HG02870 (cell line): ENCODE results near the gene RARG.
"Not testable (repeated sequence)": the region's sequence is repeated elsewhere in the genome, so short reads cannot be mapped to it uniquely, and the experiment has no call there.

Source experiments
- ATAC-seq: cut with Tn5 transposase; IDR thresholded peaks from one replicate; pipeline ENCODE4 v1.9.1; 2021; ENCODE audit warnings: mild to moderate bottlenecking, moderate library complexity; ENCODE audit not compliant: unreplicated experiment

RARG gene

DNA sequence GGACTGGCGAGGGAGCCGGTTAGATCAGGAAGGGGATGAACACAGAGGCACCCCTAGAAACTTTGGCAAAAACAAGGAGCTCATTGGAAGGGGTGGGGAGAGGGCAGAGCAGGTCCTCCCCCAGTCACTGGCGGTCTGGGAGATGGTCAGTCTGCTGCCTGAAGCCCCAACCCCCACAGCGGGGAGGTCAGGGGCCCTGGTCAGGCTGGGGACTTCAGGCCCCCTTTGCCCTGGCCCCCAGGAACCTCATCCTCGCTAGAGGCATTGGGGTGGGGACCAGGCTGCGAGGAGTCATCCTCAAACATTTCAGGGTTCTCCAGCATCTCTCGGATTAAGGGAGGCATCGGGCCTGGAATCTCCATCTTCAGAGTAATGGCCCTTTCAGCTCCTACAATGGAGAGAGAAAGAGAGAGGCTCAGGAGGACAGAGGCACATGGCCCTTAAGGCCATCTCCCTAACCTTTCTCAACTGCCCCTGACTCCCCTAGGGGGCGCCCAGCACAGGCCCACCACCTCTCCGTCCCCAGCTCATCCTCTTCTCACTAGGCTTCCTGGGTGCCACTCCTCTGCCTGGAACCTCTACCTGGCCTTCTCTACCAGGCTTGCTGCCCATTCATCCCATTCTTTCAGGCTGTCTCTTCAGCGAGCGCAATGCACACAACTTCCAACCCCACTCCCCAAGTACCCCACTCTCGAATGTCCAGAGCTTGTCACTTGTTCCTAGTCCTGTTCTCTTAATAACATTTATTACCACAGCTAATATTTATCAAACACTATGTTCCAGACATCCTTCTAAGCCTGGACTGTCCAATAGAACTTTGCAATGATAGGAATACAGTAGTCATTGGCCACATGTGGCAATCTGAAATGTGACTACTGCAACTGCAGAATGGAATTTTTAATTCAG is 20.3 kb downstream of the RARG start:
- ATAC-seq: no peak

DNA sequence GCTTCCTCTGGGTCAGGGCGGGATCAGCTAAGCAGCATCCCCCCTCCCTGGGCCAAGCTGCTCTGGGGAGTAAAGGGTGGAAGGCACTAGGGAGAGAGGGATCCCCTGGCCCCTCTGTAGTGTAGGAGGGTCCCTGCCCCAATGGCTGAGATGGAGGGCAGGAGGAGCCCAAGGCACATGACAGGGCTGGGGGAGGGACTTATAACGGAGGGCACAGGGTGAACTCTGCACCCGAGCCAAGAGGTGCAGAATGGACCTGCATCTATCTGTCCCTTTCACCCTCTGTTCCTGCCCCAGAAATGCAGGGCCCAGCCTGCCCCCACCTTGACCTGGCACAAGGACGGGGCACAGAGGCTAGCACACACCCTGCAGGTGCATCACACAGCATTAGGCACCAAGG is 21.2 kb downstream of the RARG start:
- no peak for ATAC-seq

DNA sequence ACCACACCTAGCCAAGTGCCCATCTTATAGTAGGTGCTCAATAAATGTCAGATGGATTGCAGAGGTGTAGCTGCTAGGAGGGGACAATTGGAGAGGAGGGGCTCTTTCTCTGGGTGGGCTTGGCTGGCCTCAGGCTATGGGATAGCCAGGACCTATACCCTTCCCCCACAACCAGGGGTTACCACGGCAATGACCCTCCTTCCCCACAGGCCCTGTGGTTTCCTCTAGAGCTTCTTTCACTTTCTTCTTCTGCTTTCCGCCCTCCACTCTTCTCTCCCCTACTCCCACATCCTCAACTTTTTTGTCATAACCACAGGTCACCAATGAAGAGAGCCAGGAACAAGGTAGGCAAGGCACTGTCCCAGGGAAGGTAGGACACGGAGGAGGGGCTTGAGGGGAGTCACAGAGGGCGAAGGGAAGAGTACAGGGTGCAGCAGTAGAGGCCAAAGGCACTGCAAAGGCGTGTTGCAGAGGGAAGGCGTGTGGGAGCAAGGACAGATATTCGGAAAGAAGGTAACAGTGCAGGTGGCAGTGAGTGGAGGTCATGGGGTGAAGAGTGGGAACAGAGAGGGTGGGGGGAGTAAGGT is 23.0 kb downstream of the RARG start:
- peak; percentile 32 for ATAC-seq

DNA sequence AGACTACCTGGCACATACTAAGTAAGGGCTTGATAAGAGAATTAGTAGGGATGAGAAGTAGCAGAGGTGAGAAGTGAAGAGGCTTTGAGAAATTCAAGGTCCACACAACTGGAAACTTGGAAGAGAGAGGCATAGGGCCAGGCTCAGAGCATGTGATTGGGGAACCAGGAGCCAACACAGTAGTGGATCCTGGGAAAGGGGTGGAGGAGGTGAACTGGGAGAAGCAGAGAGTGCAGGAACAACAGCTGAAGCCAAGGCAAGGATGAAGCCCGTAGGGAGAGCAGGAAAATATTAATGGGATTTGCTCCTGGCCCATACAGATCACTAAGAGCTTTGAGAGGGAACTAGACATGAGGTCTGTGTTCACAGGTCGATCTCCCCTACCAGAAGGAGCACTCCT is 23.6 kb downstream of the RARG start:
- ATAC-seq: no peak

DNA sequence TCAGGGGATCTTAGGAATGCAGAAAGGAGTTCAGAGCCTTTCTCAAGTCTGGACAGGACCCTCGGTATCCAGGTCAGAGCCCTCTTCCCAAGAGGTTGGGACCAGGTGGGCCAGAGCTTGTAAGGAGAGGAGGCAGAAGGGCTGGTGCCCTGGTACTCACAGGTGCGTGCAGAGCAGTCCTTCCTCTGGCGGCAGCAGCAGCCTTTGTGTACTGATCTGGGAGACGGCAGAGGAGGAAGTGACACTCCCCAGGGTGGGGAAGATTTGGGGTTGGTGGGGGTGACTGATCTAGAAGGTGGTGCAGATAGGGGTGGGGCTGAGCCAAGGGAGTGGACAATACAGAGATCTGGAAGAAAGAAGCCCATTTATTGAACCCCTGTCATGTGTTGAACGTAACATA is 25.0 kb downstream of the RARG start, which contains the start of gene ITGB7:
Gene ITGB7 (minus strand): TSS at position 210 of the 400 bp plus-strand sequence. CDS start 6,808 bp downstream, outside the sequence.
- no peak for ATAC-seq

DNA sequence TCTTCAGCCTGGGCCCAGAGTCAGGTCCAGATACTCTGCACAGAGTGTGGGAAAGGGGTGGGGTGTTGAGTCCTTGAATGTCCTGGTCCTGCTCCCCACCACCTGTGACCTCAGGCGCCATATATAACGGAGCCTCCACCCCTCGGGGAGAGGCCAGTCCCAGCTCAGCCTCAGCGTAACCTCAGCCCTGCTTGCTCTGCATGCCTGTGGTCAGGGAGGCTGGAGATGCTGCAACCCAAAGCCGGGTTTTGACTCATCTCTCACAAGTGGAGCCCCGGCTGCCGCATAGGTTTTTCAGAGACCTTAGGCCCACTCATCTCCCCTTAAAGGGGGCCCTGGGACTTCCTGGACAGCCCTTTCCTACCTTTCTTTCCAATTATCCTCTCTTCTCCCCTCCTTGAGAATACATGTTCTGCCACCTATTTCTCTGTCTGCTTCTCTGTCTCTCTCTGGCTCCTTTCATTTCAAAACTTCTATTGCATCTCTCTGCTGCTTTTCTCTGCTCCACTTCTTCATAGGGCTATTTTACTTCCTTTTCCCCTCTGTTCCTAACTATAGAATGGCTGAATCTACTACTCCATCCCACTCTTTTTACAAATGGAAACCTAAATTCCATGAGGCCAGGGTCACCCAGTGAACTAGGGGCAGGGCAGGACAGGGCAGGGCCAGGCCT is 26.1 kb downstream of the RARG start:
- ATAC-seq: peak; percentile 67

DNA sequence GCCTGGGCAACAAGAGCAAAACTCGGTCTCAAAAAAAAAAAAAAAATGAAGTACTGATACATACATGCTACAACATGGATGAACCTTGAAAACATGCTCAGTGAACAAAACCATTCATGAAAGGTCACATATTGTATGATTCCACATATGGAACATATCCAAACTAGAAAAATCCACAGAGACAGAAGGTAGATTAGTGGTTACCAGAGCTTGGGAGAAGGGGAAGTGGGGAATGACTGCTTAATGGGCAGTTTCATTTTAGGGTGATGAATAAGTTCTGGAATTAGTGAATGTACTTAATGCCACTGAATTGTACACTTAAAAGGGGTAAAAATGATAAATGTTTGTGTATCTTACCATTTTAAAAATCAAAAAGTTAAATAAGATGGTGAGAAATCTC is 27.7 kb downstream of the RARG start:
- ATAC-seq: no peak

DNA sequence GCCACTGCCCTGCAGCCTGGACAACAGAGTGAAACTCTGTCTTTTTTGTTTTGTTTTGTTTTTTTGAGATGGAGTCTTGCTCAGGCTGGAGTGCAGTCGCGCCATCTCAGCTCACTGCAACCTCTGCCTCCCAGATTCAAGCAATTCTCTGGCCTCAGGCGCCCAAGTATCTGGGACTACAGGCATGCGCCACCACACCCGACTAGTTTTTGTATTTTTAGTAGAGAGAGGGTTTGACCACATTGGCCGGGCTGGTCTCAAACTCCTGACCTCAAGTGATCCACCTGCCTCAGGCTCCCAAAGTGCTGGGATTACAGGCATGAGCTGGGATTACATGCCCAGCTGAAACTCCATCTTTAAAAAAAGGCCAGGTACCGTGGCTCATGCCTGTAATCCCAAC is 29.7 kb downstream of the RARG start:
- not testable (repeated sequence) for ATAC-seq

DNA sequence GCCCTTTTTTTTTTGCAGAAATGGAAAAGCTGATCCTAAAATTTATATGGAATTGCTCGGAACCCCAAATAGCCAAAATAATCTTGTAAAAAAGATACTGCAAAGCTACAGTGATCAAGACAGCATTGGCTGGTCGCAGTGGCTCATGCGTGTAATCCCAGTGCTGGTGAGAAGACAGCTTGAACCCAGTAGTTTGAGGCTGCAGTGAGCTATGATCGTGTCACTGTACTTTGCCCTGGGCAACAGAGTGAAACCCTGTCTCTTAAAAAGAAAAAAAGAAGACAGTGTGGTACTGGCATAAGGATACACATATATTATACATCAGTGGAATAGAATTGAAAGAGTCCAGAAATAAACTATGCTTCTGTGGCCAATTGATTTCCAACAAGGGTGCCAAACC is 30.4 kb downstream of the RARG start:
- no peak for ATAC-seq

DNA sequence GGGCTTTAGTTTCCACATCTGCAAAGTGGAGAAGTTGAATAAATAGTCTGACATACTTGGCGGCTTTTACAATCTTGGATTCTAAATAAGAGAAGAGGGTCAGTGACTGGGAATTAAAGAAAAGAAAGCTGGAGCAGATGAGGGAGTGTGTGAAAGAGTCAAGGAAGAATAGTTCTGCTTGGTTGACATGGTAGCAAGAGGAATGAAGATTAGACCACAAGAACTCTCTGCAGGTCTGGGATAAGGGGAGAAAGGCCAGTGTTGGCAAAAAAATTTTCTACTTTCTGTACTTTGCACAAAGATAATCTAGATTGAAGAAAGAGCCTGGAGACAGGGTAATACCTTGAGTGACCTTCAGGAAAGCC is 30.9 kb downstream of the RARG start:
- ATAC-seq: no peak

DNA sequence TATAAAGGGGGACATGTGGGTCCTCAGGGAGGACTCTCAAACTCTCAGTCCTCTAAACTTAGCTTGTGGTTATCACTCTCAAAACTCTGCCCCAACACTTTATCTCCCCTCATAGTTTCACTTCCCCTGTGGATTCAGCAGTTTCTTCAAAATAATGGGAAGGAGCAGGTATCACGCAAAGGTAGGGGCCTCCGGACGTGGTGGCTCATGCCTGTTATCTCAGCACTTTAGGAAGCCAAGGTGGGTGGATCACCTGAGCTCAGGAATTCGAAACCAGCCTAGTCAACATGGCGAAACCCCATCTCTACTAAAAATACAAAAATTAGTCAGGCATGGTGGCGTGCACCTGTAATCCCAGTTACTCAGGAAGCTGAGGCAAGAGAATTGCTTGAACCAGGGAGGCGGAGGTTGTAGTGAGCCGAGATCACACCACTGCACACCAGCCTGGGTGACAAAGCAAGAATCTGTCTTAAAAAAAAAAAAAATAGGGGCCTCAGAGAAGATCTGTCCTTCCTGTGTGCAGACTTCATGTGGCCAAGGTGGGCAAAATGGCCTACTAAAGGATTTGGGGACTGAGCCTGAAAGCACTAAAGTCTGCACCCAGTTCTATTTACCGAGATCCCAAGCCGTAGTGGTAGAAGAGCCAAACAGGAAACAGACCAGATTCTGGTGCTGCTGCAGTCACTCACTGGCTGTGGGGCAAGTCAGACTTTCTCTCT is 31.4 kb downstream of the RARG start:
- peak; percentile 54 for ATAC-seq

DNA sequence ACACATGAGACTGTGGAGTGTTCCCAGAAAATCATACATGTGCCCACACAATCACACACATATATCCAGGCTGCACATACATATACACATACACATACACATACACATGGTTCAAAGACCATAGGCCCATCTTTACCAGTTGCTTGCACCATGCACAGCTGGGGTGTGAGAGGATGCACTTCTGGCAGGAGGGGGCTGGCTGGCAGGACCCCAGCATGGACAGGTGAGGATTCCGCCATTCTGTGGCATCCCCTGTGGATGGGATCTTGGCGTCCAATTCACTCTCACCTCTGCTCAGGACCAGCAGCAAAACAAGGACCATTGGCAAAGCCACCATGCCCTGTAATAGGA is 31.9 kb downstream of the RARG start:
- no peak for ATAC-seq

DNA sequence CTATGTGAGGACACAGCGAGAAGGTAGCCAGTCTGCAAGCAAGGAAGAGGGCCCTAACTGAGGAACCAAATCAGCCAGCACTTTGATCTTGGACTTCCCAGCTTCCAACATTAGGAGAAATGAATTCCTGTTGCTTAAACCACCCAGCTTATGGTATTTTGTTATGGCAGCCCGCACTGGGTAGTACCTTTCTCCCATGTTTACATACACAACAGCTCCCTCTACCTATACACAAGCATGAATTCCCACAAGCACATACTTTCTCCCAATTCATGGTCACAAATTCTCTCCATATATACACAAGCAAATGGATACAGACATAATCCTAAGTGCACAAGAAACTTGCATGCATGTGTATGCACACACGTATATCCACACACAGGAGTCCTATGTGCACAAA is 32.3 kb downstream of the RARG start:
- no peak for ATAC-seq

DNA sequence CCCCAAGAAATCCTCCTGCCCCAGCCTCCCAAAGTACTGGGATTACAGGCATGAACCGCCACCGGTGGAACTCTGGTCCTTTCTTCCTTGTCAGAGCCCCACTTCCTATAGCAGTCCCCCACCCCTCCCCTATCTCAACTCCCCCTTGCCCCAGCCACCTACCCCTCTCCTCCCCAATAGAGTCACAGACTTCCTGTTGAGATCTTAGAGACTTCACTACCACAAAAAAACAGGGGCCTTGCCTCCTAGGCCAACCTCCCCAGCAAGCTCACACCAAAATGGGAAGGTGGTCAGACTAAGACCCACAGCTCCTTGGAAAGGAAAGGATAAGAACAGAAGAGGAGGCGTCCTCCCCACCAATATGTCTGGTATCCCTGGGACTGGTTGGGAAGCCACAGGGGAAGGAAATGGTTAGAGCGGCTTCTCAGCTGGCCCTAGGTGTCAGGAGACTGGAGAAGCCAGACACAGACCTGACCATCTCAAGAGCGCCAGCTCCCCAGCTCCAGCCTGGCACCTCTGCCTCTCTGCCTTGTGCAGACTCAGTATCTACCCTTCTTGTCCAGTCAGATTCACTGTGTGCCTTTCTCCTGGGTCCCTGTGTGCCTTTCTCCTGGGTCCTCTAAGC is 33.4 kb downstream of the RARG start:
- no peak for ATAC-seq

DNA sequence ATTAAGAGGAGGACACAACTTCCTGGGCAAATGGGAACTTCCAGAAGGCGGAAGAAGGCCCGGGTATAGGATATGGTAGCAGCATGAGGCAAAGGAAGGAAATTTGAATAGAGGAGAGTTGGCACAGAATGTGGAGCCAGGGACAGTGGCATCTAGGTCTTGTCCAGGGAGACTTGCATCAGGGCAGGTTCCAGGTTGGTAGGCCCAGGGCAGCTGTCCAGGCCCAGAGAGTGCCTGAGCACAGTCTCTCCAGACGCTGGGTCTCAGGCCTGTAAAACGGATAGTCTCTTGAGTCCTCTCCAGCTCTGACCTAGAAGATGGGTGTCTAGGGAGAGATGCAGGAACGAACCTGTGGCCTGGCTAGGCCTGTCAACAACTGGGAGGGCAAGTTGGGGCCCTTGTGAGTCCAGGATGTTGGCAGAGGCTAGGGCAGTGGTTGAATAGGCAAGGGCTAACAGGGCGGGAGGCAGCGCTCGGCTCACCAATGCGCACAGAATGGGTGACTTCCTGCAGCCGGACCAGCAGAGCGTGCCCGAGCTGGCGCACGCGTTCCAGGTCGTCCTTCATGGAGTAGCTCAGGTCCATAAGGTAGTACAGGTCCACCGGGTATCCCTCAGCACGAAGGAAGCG is 34.9 kb downstream of the RARG start:
- no peak for ATAC-seq

DNA sequence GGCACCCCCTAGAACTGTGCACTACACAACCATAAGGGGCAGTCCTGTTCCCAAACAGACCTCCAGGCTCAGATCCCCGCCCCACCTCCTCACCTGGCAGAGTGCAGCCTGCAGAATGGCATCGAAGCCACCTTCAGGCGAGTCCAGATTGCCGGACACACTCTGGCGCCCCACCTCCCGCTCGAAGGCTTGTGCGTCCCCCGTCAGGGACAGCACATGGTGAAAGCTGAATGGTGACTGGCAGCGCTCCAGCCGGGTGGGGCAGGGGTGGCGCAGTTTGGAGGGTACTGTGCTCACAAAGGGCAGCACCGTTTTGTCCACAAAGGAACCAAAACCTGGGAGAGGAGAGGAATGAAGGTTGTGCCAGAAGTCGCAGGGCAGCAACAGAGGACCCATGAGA is 35.5 kb downstream of the RARG start:
- no peak for ATAC-seq

DNA sequence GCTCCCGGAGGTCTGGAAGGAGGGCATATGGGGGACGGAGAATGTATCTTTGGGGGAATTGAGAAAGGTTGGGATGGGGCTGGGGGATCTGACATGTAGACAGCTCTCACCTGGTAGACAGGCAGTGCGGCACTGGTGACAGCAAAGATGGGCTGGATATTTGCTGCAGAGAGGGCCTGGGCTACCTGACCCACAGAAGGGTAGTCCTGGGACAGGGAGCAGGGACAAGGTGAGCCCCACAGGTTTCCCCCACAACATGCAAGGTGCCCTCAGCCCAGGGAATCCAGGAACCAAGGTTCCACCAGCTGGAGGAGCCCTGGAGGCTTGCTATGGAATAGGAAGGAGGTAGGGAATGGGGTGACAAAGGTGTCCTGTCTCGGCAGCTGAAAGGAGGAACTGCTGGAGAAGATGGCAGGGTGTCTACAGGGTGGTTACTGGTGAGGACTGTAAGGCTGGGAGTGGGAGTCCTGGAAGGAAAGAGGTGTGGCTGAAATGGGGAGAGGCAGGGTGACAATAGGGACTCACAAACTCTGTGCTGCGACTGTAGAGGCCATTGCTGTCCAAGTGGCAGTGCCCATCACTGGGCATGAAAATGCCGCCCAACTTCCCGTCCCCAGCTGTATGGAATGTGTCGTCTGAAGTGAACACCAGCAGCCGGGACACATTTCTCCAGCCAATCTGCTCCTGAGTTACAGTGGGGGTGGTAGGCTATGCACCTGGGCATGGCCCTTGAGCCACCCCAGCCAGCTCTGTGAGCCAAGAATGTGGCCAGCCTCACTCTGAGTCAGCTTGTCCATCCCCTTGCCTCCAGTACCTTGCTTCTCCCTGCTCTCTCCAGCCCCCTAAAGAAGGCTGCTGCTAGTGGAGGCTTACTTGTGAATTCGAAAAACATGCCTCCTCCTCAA is 36.2 kb downstream of the RARG start:
- no peak for ATAC-seq

DNA sequence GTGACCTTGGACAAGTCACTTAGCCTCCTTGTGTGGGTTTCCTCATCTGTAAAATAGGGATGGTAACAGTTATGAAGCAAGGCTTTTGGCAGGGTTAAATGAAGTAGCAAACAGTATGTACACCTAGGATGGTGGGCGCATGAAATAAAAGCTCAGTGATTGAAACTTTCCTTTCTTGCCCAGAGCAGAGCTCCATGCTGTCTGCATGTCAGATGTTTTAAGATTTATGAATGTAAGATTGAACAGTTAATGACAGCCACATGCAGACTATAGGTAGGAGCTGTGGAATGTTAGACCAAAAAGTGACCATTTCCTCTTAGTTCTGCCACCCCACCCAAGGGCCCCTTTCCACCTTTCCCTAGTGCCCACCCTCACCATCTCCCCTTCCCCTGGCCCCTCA is 37.0 kb downstream of the RARG start:
- ATAC-seq: no peak

DNA sequence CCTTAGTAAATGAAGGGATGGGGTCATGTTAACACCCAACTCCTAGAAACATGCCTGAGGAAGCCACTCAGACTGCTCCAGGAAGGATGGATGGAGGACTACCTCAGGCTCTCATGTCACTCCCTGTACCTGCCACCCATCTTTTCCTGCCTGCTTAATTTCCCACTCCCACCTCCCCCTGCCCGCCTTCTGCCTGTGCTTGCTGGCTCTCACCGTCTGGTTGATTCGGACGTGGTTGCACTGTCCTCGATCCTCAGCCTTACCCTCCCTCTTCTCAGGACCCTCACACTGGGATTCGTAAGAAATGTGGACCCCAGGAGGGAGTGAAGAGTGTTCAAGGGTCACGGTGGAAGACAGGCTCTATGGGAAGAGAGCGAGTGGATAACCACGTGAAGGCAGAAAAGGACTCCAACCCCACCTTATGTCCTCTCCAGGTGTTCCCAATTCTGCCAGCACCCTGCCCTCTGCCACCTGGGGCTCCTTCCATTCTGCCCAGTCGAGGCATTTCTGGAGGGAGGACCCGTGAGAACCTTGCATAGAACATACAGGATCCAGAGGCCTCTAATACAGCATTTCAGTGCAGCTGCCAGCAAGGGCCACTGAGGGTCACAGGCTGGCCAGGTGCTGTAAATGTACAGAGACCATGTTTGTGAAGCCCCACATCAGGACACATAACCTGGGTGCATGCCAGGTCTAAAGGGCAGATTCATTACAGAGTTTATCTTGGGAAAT is 37.9 kb downstream of the RARG start:
- ATAC-seq: no peak
